ENCODE results near the gene RABGAP1L. TPM values are rescaled to one million over a fixed set of nuclear protein-coding genes. Genes with fewer than 3 reads are reported as not detected.
"Not testable (repeated sequence)": the region's sequence is repeated elsewhere in the genome, so short reads cannot be mapped to it uniquely, and the experiment has no call there.

The RABGAP1L gene
- total and polyA plus RNA-seq, 2 of the 4 experiments (the other 2 are of a cell fraction), result 7.9 to 26.7 TPM

GRCh38 chr1:174238845-174239501, 79.7 kb downstream of the RABGAP1L start:
- BruUV-seq (replicated peaks); H2BK20ac ChIP-seq (ENCODE audit: low read depth, low read length); dilution Hi-C loops (cut with HindIII; ENCODE audit: low sequenced_read_pairs, unreplicated experiment); H3K36me3 ChIP-seq (ENCODE audit: control insufficient read depth, insufficient read depth, low read length); in situ Hi-C loops (cut with MboI; ENCODE audit: low sequenced_read_pairs); H4K20me1 ChIP-seq (ENCODE audit: insufficient read depth, low read length); H3K18ac ChIP-seq (ENCODE audit: low read depth, low read length); H3K14ac ChIP-seq (replicated peaks; ENCODE audit: low read depth, low read length); DNase-seq; H2AFZ ChIP-seq (replicated peaks; ENCODE audit: low read length, poor library complexity); H2BK120ac ChIP-seq (ENCODE audit: low read depth, low read length); H2AK5ac ChIP-seq (ENCODE audit: low read depth, low read length); H3K56ac ChIP-seq (ENCODE audit: extremely low read depth, insufficient read depth, low read length); H2AK9ac ChIP-seq (replicated peaks; ENCODE audit: low read depth, low read length, poor library complexity); POLR2A ChIA-PET (ENCODE audit: unreplicated experiment); H3K9me3 ChIP-seq (ENCODE audit: control insufficient read depth, insufficient read depth, low read length); CTCF ChIA-PET; H3K9me1 ChIP-seq (ENCODE audit: insufficient read depth, low read length); H4K8ac ChIP-seq (ENCODE audit: low read depth in 2 of 2, low read length in 2 of 2); H3K4me2 ChIP-seq (ENCODE audit: low read depth, low read length); ATAC-seq (ENCODE audit: low read depth); H3K27ac ChIP-seq (ENCODE audit: insufficient read depth, low read length); intact Hi-C loops (cut with micrococcal nuclease); H3K23ac ChIP-seq (ENCODE audit: low read depth, low read length); H3K27me3 ChIP-seq (ENCODE audit: control insufficient read depth, insufficient read depth, low read length); H4K5ac ChIP-seq (ENCODE audit: low read depth, low read length); H3K4me1 ChIP-seq (ENCODE audit: control insufficient read depth, insufficient read depth, low read length); H3K9ac ChIP-seq (ENCODE audit: low read depth, low read length); H3K4ac ChIP-seq (ENCODE audit: low read depth, low read length); H3K79me1 ChIP-seq (ENCODE audit: low read depth in 1 of 2, low read length in 2 of 2); H4K91ac ChIP-seq (ENCODE audit: insufficient read depth, low read depth, low read length); H3K4me3 ChIP-seq (ENCODE audit: insufficient read depth, low read depth, low read length); H2BK15ac ChIP-seq (ENCODE audit: low read depth, low read length); H2BK5ac ChIP-seq (ENCODE audit: low read depth, low read length, poor library complexity, severe bottlenecking): not testable (repeated sequence)
- 98% methylated on average over 14 of the region's 31 CpGs; no CpG with 5 or more reads in 1 of the 2 experiments for WGBS, 2 experiments (ENCODE audit: extremely low coverage in 2 of 2, insufficient read length in 1 of 2)
